ENCODE data around the gene FAM117A. TPM values are rescaled to one million over a fixed set of nuclear protein-coding genes. Genes with fewer than 3 reads are reported as not detected.

FAM117A gene
- polyA plus RNA-seq, 1 experiment: 3.9 TPM

GRCh38 chr17:49670641-49671040 is 93.3 kb downstream of the FAM117A start:
- Histone ChIP-seq H3K27me3 (ENCODE audit: control insufficient read depth, insufficient read depth, low read length) (no peaks in the 10 kb centered on the region), H3K36me3 (ENCODE audit: control insufficient read depth, insufficient read depth, low read length) (no peaks in the 10 kb centered on the region), H3K4me3 (ENCODE audit: low read depth, low read length) (no peak overlapping the region)
- ChIA-PET POLR2A (no interaction called here), CTCF (interaction anchor here (1.1 to 2.2 kb wide), 4 partner anchors 13 to 103 kb away, joined by 3 to 10 read pairs (median 3); partner anchors contain the start of gene NXPH3)
- TF ChIP-seq CTCF (IDR thresholded peaks at IDR 0.05; ENCODE audit: insufficient read depth, low read depth, low read length): no peak
- DNase-seq (ENCODE audit: low read depth): no peak

GRCh38 chr17:49670002-49670401 is 93.9 kb downstream of the FAM117A start:
- H3K36me3 ChIP-seq (ENCODE audit: control insufficient read depth, insufficient read depth, low read length): no peaks in the 10 kb centered on the region
- CTCF ChIA-PET: interaction anchor here (1.6 to 2.2 kb wide), 3 partner anchors 12 to 100 kb away, joined by 3 to 10 read pairs (median 6); partner anchors contain the start of gene NXPH3
- no peak overlapping the region for H3K4me3 ChIP-seq (ENCODE audit: low read depth, low read length)
- POLR2A ChIA-PET: no interaction called here
- no peak for TF ChIP-seq CTCF (IDR thresholded peaks at IDR 0.05; ENCODE audit: insufficient read depth, low read depth, low read length)
- DNase-seq (ENCODE audit: low read depth): no peak
- no peaks in the 10 kb centered on the region for H3K27me3 ChIP-seq (ENCODE audit: control insufficient read depth, insufficient read depth, low read length)

GRCh38 chr17:49667854-49668253 is 96.1 kb downstream of the FAM117A start:
- no peaks in the 10 kb centered on the region for H3K27me3 ChIP-seq (ENCODE audit: control insufficient read depth, insufficient read depth, low read length)
- no peak overlapping the region for H3K4me3 ChIP-seq (ENCODE audit: low read depth, low read length)
- TF ChIP-seq CTCF (IDR thresholded peaks at IDR 0.05; ENCODE audit: insufficient read depth, low read depth, low read length): no peak
- DNase-seq (ENCODE audit: low read depth): no peak
- CTCF ChIA-PET: no interaction called here
- H3K36me3 ChIP-seq (ENCODE audit: control insufficient read depth, insufficient read depth, low read length): peaks cover 2% of the 10 kb centered on the region
- POLR2A ChIA-PET: no interaction called here

- ChIA-PET CTCF (no interaction called here), POLR2A (interaction anchor here (0.5 kb wide), 1 partner anchor 18 kb away, joined by 10 read pairs; no protein-coding TSS in a partner anchor)
- Histone ChIP-seq H3K4me3 (ENCODE audit: low read depth, low read length) (no peak overlapping the region), H3K36me3 (ENCODE audit: control insufficient read depth, insufficient read depth, low read length) (peaks cover 2% of the 10 kb centered on the region), H3K27me3 (ENCODE audit: control insufficient read depth, insufficient read depth, low read length) (no peaks in the 10 kb centered on the region)
- DNase-seq (ENCODE audit: low read depth): no peak
- no peak for TF ChIP-seq CTCF (IDR thresholded peaks at IDR 0.05; ENCODE audit: insufficient read depth, low read depth, low read length)
Observed at GRCh38 chr17:49664706-49665211, 99.2 kb downstream of the FAM117A start.

Other genes starting within 250 kb of the FAM117A start
- gene NXPH3, start 188.3 kb downstream of the FAM117A start, polyA plus RNA-seq (2011; rRNA removed): 5.0 and 9.3 TPM in 2 replicates
- gene SPOP, start 86.0 kb downstream of the FAM117A start, polyA plus RNA-seq (2011; rRNA removed): 86.4 and 136 TPM in 2 replicates
- 116 and 120 TPM in 2 replicates for gene SLC35B1, start 56.2 kb downstream of the FAM117A start, polyA plus RNA-seq (2011; rRNA removed)
- gene KAT7, start 24.6 kb upstream of the FAM117A start, polyA plus RNA-seq (2011; rRNA removed): 19.5 and 23.0 TPM in 2 replicates
- gene TAC4, start 83.9 kb upstream of the FAM117A start, polyA plus RNA-seq (2011; rRNA removed): not detected in 2 replicates
- 0.18 and 0.29 TPM in 2 replicates for gene DLX4, start 205.1 kb upstream of the FAM117A start, polyA plus RNA-seq (2011; rRNA removed)
- 0.06 TPM in 1 of 2 replicates, not detected in the other for gene DLX3, start 231.1 kb upstream of the FAM117A start, polyA plus RNA-seq (2011; rRNA removed)